SK-N-SH treated with all-trans-retinoic acid at 6 μM for 48 hours (cell line): ENCODE measurements around the gene ADARB2.

ENCODE experiments used
- CSDC2 ChIP-seq: fragments of 250-450 bp; sonication (Bioruptor Pico); IDR thresholded peaks from 2 replicates; pipeline ENCODE4 v1.5.0; 2020; ENCODE audit warnings: mild to moderate bottlenecking, moderate library complexity
- TCF4 ChIP-seq: fragments of 250-450 bp; sonication (Bioruptor Pico); IDR thresholded peaks from 2 replicates; pipeline ENCODE4 v1.8.0; 2021; ENCODE audit warnings: mild to moderate bottlenecking, moderate library complexity, borderline replicate concordance
- ZFP3 ChIP-seq: fragments of 250-450 bp; sonication (Bioruptor Pico); IDR thresholded peaks from 2 replicates; pipeline ENCODE4 v1.5.0; 2020; ENCODE audit warnings: mild to moderate bottlenecking, moderate library complexity
- ZFP30 ChIP-seq: fragments of 450-650 bp; formaldehyde crosslinking; IDR thresholded peaks from 2 replicates; pipeline ENCODE4 v1.5.0; 2022; ENCODE audit warnings: mild to moderate bottlenecking, moderate library complexity

GRCh38 chr10:1156921-1157614, 580.3 kb downstream of the ADARB2 start:
- TF ChIP-seq ZFP30 (CRISPR knock-in tag) (no peak), ZFP3 (CRISPR knock-in tag) (no peak), CSDC2 (CRISPR knock-in tag) (no peak), TCF4 (CRISPR knock-in tag) (no peak)
